GM18499 (cell line): Measurements from ENCODE around the gene SLC17A1.

Experiments
- ATAC-seq: cut with Tn5 transposase; IDR thresholded peaks from one replicate; pipeline ENCODE4 v1.9.1; 2021; ENCODE audit warnings: moderate number of reproducible peaks; ENCODE audit not compliant: insufficient read depth, unreplicated experiment

The SLC17A1 gene, protein sequence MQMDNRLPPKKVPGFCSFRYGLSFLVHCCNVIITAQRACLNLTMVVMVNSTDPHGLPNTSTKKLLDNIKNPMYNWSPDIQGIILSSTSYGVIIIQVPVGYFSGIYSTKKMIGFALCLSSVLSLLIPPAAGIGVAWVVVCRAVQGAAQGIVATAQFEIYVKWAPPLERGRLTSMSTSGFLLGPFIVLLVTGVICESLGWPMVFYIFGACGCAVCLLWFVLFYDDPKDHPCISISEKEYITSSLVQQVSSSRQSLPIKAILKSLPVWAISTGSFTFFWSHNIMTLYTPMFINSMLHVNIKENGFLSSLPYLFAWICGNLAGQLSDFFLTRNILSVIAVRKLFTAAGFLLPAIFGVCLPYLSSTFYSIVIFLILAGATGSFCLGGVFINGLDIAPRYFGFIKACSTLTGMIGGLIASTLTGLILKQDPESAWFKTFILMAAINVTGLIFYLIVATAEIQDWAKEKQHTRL

DNA sequence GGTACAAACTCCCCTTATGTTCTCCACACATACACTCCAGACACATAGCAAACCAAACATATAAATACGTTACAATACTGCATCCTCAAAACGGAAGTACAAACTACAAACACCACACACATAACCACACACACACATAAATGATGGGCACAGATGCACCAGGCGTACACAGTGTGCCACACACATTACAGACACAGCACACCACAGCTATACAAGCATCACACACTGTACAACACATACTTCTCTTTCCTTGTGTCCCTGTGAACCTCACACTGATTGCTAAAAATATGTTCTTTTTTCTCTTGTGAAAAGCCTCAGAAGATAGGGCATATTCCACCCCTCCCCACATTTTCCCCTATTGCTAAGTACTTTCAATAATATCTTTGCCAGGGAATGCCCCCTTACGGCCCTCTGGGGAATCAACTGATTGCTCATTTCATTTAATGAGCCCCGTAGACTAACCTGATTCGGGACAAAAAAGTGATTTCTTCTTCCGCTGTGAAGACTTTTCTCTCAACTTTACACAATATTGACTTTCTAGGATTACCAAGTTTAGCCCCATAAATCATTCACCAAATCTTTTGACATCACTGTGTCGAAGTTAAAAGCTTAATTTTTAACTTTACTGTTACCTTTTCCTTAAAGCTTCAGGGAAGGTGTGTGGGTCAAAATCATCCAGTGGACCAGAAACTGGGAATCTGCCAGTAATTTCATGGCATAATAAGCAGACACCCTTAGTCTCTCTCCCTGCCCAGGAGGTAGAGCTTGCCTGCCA lies at the start of gene SLC17A1:
TSS of gene SLC17A1 (minus strand) at position 521 of the 775 bp plus-strand sequence. CDS start 1,495 bp downstream, outside the sequence.
- no peak for ATAC-seq

DNA sequence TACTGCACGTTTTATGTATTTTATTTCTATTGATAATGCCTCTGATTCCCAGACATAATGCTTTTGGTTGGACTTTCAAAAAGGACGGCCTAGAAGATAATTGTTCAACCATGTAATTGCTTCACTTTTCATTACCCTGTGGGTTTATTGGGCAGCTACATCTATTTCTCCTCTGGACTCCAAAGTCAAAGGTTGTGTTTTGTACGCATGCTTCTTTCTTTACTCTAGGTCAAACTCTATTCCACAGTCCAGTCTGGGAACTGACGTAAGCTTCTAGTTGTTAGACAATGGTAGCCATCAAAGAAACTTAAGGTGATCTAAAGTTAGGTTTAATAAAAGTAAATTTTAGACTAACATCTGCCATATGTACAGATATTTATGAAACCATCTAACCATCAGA lies 48.7 kb upstream of the SLC17A1 start:
- no peak for ATAC-seq

DNA sequence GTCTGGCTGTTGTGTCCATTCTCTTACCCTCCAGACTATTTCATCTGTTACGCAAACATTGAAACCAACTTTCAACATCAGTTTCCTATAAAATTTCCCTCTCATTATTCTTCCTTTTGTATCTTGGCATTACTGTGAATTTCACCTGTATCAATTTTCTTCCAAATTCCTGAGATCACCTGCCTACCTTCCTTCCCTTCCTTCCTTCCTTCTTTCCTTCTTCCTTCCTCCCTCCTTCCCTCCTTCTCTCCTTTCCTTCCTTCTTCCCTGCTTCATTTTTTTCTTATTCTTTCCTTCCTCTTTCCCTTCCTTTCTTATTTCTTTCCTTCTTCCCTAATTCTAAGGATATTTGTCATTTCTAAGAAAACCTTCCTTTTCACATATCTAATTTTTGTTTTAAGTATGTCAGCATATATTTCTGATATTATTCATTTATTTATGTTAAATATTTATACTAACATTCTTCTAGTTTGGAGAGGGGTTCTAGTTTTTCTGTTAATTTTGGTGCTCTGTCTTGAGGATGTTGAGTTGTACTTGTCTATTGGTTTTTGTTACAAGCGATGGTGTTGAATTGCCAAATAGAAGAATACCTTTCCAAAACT lies 47.0 kb upstream of the SLC17A1 start:
- no peak for ATAC-seq

DNA sequence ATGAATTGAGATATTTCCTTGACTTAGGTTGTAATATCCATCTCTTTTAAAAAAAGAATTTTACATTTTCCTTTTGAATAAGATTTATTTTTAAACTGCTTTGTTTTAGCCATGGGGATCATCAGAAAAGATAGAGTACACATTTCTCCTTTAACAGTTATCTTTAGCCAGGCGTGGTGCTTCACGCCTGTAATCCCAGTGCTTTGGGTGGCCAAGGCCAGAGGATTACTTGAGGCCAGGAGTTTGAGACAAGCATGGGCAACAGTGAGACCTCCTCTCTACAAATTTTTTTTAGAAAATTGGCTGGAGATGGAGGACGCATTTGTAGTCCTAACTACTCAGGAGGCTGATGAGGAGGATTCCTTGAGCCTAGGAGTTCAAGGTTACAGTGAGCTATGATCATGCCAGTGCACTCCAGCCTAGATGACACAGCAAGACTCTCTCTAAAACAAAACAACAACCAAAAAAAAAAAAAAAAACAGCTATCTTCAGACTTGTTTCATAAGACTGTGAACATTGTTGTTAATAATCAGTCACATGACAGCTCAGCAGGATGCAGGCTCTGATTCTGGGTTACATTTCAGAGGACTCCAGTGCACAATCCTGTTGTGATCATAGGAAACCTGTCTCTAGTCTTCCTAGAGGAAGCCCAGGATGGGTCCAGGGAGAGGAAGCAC lies 44.2 kb upstream of the SLC17A1 start:
- no peak for ATAC-seq

DNA sequence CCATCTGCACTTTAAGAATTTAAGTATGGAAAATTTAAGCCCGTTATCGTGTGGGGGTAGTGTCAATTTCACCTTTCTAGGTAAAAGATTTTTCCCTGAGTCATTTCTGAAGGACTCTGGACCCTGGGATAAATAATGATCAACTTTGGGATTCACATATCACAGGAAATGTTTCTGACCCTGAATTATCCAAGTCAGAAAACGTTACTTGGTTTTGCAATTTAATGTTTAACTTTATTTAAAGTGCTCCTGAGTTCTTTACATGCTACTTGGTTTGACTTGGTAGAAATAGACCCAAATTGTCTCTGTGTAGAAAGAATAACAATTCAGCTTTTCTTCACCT lies 43.7 kb upstream of the SLC17A1 start:
- no peak for ATAC-seq

DNA sequence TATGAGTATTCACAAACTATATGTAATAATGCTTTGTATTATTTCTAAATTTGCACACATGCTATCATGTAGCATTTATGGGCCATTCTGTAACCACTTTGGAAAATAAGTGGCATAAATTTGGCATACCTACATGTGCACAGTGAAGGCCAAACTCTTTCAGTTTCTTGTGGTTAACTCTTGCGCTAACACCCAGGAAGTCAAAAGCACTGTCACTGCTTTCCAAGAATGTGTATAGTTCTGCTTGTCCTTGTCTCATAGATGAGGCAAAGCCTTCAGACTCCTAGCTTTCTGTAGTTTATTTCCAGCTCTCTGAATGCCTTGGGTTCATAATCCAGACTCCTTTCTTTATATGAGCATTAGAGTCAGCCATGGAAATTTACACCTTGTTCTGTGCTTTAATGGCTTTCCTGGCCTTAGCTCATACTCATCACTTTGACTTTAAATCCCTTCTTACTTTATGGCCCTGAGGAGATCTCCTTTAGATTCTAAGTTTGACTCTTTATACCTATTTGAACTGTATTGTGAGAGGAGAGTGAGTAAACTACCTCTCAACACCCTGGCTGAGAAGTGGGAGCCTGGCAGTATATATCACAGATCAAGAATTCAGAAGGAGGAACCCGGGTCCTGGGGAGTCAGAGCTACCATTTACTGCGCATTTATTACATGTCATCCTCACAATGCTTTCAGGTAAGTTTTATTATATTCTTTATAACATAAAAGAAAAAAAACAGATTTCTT lies 43.1 kb upstream of the SLC17A1 start:
- no peak for ATAC-seq

DNA sequence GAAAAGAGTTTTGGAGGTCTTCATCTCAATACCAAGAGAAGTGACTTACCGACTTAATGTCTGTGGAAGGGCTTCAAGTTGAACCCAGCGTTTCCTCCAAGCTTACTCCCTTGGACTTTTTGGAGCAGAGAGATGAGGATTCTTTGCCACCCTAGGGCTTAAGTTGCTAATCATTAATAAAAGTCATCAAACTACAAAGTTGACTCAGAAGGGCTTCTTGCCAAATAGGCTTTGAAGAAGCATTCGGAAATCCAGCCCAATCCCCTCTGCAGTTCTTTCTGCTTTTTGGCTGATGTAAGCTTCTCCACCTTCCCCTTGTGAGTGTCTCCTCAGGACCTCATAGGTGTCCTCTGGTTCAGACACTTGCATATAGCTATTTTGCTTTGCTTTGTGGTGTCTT lies 42.3 kb upstream of the SLC17A1 start, which contains the start of gene SLC17A3:
TSS of gene SLC17A3 (minus strand) at position 126 of the 400 bp plus-strand sequence. CDS start 5,856 bp downstream, outside the sequence.
- no peak for ATAC-seq

DNA sequence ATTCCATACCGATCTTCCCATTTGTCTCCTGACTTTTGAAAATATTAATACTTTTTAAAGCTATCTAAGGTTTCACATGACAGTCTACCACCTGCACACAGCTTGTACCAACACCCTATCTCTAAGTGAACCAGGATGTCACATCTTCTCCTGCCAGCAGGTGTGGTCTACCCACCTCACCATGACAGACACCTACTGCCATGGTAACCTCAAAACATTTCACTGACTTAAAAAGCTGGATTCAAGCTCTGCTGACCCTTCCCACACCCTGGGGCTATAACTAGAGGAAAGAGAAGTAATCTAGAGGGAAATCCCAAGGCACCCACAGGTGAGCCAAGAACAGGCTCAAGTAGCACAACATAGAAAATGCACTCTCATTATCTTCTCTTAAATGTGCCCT lies 41.0 kb upstream of the SLC17A1 start:
- ATAC-seq = no peak

DNA sequence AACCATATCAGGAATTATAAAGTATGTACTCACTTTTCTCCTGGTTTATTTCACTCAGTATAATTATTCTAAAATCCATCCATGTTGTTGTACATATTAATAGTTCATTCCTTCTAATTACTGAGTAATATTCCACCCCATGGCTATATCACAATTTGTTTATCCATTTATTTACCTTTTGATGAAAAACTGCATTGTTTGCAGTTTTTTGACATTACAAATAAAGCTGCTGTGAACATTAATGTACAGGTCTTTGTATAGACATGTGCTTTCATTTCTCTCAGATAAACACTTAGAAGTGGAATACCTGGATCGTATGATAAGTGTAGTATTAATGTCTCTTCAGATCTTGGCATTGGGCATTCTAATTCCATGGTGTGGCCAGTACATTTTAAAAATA lies 38.0 kb upstream of the SLC17A1 start:
- no peak for ATAC-seq

DNA sequence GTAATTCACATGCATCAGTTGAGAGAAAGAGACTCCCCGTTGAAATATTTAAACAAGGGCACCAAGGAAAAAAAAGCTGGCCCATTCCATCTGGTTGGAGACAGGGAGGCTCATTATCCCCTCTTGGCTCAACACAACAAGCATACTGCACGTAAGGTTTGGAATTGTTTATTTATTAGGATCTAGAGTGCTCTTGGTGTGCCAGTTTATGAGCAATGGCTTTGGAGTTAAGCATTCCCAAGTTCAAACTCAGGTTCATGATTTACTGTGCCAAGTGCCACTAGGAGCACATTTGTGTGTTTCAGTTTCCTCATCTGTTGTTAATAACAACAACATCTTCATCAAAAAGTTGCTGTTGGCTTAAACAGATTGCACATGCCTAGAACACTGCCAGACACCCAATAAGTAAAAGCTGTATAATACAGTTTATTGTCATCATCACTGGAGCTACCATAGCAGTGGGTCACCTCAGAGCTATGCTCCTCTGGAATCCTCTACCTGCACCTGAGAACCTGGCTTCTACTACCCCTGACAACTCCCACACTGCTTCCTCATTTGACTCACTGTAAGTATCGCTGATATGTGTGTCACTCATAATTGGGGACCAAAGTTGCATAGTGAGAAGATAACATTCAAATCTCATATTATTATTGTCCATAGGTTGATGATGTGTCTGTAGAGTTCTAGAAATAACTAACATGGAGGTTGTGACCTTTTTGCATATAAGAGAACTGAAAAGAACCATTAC lies 36.8 kb upstream of the SLC17A1 start:
- ATAC-seq = no peak

DNA sequence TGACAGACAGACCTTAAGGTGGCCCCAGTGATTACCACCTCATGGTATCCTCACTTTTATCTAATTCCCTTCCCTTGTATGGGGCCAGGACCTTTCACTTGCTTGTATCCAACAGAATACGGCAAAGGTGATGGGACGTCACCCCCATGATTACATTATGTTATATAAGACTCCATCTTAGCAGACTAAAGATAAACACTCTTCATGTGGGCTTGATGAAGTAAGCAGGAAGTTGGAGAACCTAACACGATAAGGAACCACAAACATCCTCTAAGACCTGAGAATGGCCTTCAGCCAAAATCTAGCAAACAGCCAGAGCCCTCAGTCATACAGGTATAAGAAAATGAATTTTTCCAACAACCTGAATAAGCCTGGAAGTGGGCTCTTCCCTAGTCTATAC lies 34.2 kb upstream of the SLC17A1 start:
- ATAC-seq = no peak

DNA sequence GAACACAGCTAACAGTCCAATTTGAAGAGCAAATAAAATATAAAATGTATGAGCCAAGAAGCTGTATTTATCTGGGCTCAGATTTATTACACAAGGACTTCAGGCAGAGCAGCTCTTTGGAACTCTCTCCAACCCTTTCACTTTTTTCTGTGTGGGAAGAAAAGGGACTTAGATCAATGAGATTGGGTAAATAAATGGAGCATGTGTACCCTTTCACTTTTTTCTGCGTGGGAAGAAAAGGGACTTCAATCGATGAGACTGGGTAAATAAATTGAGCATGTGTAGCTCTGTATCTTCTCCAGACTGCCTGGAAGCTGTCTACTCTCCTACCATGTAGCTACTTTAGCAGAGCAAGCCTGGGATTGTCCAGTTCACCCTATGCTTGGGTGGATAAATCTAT lies 31.5 kb upstream of the SLC17A1 start:
- ATAC-seq = no peak

DNA sequence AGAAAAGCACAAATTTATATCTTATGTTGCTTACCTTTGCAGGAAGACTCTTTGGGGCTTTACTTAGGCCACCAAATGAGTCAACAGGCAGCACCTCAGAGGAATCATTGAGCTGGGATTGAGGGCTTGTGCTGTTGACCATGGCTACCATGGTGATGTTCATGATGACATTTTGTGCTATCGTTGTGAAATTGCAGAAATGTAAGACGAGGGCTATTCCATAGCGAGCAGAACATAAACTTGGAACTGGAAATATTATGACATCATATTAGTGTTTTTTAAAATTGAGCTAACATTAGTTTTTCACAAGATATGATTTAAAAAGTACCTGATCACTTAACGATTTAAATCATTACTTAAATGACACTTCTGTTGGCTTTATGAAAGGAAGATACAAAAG lies 30.3 kb upstream of the SLC17A1 start:
- ATAC-seq = no peak

DNA sequence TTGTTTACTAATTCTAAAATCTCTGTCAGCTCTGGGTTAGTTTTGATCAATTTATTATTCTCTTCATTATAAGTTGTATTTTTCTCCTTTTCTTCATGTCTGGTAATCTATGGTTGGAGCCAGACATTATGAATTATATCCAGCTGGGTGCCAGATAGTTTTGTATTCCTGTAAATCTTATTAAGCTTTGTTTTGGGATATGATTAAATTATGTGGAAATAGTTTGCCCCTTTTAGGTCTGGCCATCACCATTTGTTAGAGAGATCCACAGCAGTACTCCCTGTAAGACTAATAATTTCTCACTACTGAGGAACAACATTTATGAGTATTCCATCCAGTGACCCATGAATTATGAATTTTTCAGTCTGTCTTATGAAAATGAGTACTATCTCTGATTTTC lies 20.9 kb upstream of the SLC17A1 start:
- ATAC-seq = no peak

DNA sequence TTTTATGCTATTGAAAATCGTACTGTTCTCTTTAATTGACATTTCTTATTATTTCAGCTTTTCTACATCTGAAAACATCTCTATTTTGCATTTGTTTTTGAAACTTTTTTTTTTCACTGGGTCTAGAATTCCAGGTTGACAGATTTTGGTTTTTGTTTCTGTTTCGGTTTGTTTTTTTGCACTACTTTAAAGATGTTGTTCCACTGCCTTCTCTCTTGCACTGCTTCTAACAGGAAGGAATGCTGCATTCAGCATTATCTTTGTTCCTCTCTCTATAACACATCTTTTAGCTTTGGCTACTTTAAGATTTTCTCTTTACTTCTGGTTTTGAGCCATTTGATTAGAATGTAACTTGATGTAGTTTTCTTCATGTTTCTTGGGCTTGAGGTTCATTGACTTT lies 20.1 kb upstream of the SLC17A1 start:
- ATAC-seq = no peak

DNA sequence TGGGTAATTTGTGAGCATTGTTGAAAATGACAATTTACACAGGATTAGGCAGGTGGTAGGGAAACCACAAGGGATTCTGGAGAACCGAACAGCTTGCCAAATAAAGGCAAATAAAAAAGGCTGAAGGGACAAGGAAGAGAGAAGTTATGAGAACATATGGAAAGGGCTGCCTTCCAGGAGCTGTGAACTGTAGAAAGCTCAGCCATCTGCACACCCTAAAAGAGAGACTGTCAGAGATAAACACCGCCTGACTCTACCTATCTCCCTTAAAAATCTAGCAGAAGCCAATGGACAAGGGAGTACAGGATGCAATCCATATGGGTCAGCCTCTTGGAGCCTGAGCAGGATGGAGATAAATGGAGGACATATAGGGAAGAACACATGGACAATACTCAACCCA lies 12.7 kb upstream of the SLC17A1 start:
- ATAC-seq = no peak

DNA sequence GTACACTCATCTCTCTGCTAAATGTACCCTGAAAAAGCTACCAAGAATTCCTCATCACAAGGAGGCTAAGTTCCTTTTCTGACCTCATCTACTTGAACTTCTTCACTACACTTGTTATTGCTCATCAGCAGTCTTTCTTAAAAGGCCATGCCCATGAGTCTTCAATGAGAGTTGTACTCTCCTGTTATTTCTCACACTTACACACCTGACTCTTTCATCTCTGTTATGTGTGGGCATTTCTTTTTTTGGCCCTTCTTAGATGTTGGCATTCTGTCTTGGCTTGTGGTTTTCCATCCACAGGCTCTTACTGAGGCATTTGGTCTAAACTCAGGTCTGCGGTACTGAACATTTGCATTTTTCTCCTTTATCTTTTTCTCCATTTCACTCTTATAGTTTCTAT lies 10.7 kb upstream of the SLC17A1 start:
- ATAC-seq = no peak

DNA sequence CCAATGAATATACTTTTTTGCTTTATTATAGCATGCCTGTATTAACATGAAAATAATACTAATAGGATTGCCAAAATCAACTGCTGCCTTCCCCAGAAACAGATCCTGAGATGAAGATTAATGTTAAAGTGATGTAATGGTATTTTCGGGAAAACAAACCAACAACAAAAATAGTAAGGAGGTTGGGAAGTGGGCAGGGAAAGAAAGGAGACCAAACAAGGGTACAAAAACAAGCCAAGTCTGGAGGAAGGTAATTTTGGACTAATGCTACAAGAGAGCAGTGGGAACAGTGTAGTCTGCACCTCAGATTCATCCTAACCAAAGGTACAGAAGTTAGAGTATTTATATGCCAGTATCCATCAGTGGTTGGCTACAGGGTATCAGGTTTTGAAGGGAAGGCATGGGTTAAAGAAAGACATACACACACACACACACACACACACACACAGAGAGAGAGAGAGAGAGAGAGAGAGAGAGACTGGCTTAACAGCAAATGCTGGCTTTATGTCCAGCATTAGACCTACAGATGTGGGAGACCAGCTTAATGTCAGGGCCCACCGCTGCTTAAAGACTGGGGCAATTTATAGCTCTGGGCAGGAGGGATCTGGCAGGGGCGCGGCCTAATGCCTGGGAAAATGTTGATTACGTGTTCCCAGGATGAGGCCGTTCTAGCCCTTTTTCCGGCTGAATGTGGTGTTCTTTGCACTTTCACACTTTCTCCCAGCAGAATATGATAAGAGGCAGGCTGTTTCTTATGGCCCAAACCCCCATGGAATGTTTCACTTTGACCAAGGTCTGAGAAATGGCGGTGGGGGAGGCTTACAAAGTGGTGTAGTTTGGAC lies 3.8 kb upstream of the SLC17A1 start:
- ATAC-seq = no peak
